ENCODE measurements around the gene CENPP.

- no peak for TF ChIP-seq GATA2 (IDR thresholded peaks at IDR 0.05; ENCODE audit: low read depth, low read length)
- TF ChIP-seq GATA3 (IDR thresholded peaks at IDR 0.05; ENCODE audit: low read depth, low read length), result no peak
Measured at GRCh38 chr9:92652461-92652860, 326.7 kb downstream of the CENPP start.

Data from SH-SY5Y (cell line).